Left forelimb (tissue), 1 donor: ENCODE data around the gene MAPK14.
"Not testable (repeated sequence)": the region's sequence is repeated elsewhere in the genome, so short reads cannot be mapped to it uniquely, and the experiment has no call there.

Experiments used
- DNase-seq: peaks from one replicate; pipeline ENCODE4 v3.0.0-alpha.2; 2018; ENCODE audit warnings: low spot score

Gene MAPK14

GRCh38 chr6:36123270-36124139, 95.9 kb downstream of the MAPK14 start:
- DNase-seq, result no peak

- DNase-seq, result not testable (repeated sequence)
These were observed 96.7 kb downstream of the MAPK14 start for GRCh38 chr6:36124346-36124745.

- DNase-seq, result no peak
These were observed 97.3 kb downstream of the MAPK14 start for GRCh38 chr6:36124881-36125280.

- DNase-seq, result no peak
These were observed 98.0 kb downstream of the MAPK14 start for GRCh38 chr6:36125575-36125974.

- no peak for DNase-seq
These were observed 98.5 kb downstream of the MAPK14 start for GRCh38 chr6:36126121-36126520.

GRCh38 chr6:36126553-36127458, 99.2 kb downstream of the MAPK14 start:
- DNase-seq, result no peak

GRCh38 chr6:36127462-36128016, 99.9 kb downstream of the MAPK14 start:
- no peak for DNase-seq

- no peak for DNase-seq
These were observed 100.5 kb downstream of the MAPK14 start for GRCh38 chr6:36128073-36128472.

- DNase-seq, result no peak
These were observed 101.2 kb downstream of the MAPK14 start for GRCh38 chr6:36128793-36129192.

- not testable (repeated sequence) for DNase-seq
These were observed 101.7 kb downstream of the MAPK14 start for GRCh38 chr6:36129334-36129733.

- DNase-seq, result no peak
These were observed 102.5 kb downstream of the MAPK14 start, which contains the start of gene MAPK13 for GRCh38 chr6:36129941-36130666. MAPK13 (plus strand) TSS chr6:36130513; CDS start chr6:36130583, 70 bp downstream.

GRCh38 chr6:36130667-36131510, 103.3 kb downstream of the MAPK14 start:
- no peak for DNase-seq

- no peak for DNase-seq
These were observed 104.1 kb downstream of the MAPK14 start for GRCh38 chr6:36131511-36132245.

- no peak for DNase-seq
These were observed 104.8 kb downstream of the MAPK14 start for GRCh38 chr6:36132246-36132895.

- DNase-seq, result no peak
These were observed 105.5 kb downstream of the MAPK14 start for GRCh38 chr6:36133148-36133547.

- no peak for DNase-seq
These were observed 106.3 kb downstream of the MAPK14 start for GRCh38 chr6:36133912-36134311.

GRCh38 chr6:36135053-36135731, 107.6 kb downstream of the MAPK14 start:
- DNase-seq, result no peak

- no peak for DNase-seq
These were observed 108.4 kb downstream of the MAPK14 start for GRCh38 chr6:36136034-36136433.

GRCh38 chr6:36136551-36136950, 108.9 kb downstream of the MAPK14 start:
- DNase-seq, result no peak
